ENCODE results near the gene RO60. TPM values are rescaled to one million over a fixed set of nuclear protein-coding genes. Genes with fewer than 3 reads are reported as not detected.

The RO60 gene
- total RNA-seq, 4 donors from 2014 or later = 11.6 to 67.2 (median 62.4) TPM

DNA sequence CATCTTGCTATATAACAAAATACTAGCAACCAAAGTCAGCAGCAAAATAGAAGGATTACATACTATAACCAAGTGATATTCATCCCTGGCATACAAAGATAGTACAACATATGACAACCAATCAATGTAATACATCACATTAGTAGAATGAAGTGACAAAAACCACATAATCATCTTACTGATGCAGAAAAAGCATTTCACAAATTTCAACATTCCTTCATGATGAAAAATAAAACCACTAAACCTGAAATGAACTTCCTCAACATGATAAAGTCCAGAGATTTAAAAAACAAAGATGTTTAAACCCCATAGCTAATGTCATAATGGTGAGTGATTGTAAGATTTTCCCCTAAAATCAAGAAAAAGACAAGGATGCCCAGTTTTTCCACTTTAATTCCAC, 18.6 kb downstream of the RO60 start:
- peaks cover 0 to 3% of the 10 kb centered on the region in 2 donors for H3K9me3 ChIP-seq
- no peak overlapping the region for H3K4me3 ChIP-seq

DNA sequence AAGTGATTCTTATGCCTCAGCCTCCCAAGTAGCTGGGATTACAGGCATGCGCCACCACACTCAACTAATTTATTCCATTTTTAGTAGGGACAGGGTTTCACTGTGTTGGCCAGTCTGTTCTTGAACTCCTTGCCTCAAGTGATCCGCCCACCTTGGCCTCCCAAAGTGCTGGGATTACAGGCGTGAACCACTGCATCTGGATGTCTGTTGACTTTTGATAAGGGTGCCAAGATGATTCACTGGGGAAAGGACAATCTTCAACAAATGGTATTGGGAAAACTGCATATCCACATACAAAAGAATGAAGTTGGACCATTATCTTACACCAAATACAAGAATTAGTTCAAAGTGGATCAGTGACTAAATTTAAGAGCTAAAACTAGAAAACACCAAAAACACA, 19.8 kb downstream of the RO60 start:
- intact Hi-C loops (cut with DNase I; ENCODE audit: low total_unique reads) = no loop called here
- 89% methylated on average over 3 of the region's 3 CpGs; no CpG with 5 or more reads in 1 of the 2 donors for WGBS, 2 donors (ENCODE audit: low coverage in 1 of 2)
- Histone ChIP-seq H3K36me3 (peaks cover 0 to 62% (median 19%) of the 10 kb centered on the region in 4 donors), H3K4me1 (no peaks in the 10 kb centered on the region), H3K27me3 (no peaks in the 10 kb centered on the region), H3K4me3 (no peak overlapping the region), H3K9me3 (peaks cover 0 to 3% of the 10 kb centered on the region in 2 donors), H3K27ac (no peak overlapping the region)
- in situ Hi-C loops (cut with MboI; ENCODE audit: low pct_ligation_motif_present in 1 of 4, low pct_unique_long_range_greater_than_20kb in 1 of 4, low sequenced_read_pairs in 3 of 4) = no loop called here
- no peak for DNase-seq
- TF ChIP-seq EP300 (IDR thresholded peaks at IDR 0.05; ENCODE audit: low read depth) (no peak), POLR2A (IDR thresholded peaks at IDR 0.05) (no peak), POLR2AphosphoS5 (IDR thresholded peaks at IDR 0.05) (no peak)
- TF ChIP-seq, protein P1, sequence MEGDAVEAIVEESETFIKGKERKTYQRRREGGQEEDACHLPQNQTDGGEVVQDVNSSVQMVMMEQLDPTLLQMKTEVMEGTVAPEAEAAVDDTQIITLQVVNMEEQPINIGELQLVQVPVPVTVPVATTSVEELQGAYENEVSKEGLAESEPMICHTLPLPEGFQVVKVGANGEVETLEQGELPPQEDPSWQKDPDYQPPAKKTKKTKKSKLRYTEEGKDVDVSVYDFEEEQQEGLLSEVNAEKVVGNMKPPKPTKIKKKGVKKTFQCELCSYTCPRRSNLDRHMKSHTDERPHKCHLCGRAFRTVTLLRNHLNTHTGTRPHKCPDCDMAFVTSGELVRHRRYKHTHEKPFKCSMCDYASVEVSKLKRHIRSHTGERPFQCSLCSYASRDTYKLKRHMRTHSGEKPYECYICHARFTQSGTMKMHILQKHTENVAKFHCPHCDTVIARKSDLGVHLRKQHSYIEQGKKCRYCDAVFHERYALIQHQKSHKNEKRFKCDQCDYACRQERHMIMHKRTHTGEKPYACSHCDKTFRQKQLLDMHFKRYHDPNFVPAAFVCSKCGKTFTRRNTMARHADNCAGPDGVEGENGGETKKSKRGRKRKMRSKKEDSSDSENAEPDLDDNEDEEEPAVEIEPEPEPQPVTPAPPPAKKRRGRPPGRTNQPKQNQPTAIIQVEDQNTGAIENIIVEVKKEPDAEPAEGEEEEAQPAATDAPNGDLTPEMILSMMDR (IDR thresholded peaks at IDR 0.05) = no peak

More for the DNA sequence above, 18.6 kb downstream of the RO60 start:
- DNase-seq = no peak
- in situ Hi-C loops (cut with MboI; ENCODE audit: low pct_ligation_motif_present in 1 of 4, low pct_unique_long_range_greater_than_20kb in 1 of 4, low sequenced_read_pairs in 3 of 4) = no loop called here
- Histone ChIP-seq H3K36me3 (peaks cover 0 to 57% (median 16%) of the 10 kb centered on the region in 4 donors), H3K4me1 (no peaks in the 10 kb centered on the region), H3K27me3 (no peaks in the 10 kb centered on the region), H3K27ac (no peak overlapping the region)
- no peak for TF ChIP-seq EP300 (IDR thresholded peaks at IDR 0.05; ENCODE audit: low read depth)
- TF ChIP-seq, protein P1 (IDR thresholded peaks at IDR 0.05) = no peak
- no peak for TF ChIP-seq POLR2AphosphoS5 (IDR thresholded peaks at IDR 0.05)
- TF ChIP-seq POLR2A (IDR thresholded peaks at IDR 0.05) = no peak
- intact Hi-C loops (cut with DNase I; ENCODE audit: low total_unique reads) = no loop called here

DNA sequence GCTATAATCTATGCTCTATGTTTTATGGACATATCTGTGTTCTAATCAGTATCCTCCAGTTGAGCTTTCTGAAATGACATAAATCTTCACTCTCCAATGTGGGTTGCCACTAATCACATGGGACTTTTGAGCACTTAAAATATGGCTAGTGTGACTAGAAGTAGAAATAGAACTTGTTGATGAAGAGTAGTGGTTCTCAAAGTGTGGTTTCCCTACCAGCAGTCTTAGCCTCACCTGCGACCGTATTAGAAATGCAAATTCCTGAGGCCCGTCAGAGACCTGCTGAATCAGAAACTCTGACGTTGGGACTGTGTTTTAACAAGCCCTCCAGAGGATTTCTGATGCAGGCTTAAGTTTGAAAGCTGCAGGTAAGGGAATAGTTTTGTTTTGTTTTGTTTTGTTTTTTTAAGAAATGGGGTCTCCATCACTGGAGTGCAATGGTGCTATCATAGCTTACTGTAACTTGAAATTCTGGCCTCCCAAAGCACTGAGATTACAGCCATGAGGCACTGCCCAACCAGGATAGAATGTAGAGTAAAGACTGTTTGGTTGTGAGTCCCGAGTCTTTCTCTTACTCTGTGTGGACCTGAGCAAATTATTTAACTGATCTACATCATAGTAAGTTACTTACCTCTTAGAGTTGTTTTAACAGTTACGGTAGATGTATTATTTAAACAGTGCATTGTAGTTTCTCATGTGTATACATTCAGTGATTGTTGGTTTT, 24.1 kb downstream of the RO60 start:
- Histone ChIP-seq H3K36me3 (peaks cover 0 to 49% (median 22%) of the 10 kb centered on the region in 4 donors), H3K27ac (no peak overlapping the region), H3K27me3 (no peaks in the 10 kb centered on the region), H3K4me3 (no peak overlapping the region), H3K9me3 (no peaks in the 10 kb centered on the region), H3K4me1 (no peaks in the 10 kb centered on the region)
- DNase-seq = no peak
- 80 to 89% methylated on average over 4 to 6 of the region's 6 CpGs for WGBS, 2 donors (ENCODE audit: low coverage in 1 of 2)
- TF ChIP-seq POLR2AphosphoS5 (IDR thresholded peaks at IDR 0.05) (no peak), POLR2A (IDR thresholded peaks at IDR 0.05) (no peak), EP300 (IDR thresholded peaks at IDR 0.05; ENCODE audit: low read depth) (no peak)
- TF ChIP-seq, protein P1 (IDR thresholded peaks at IDR 0.05) = no peak
- in situ Hi-C loops (cut with MboI; ENCODE audit: low pct_ligation_motif_present in 1 of 4, low pct_unique_long_range_greater_than_20kb in 1 of 4, low sequenced_read_pairs in 3 of 4) = no loop called here
- intact Hi-C loops (cut with DNase I; ENCODE audit: low total_unique reads) = no loop called here

DNA sequence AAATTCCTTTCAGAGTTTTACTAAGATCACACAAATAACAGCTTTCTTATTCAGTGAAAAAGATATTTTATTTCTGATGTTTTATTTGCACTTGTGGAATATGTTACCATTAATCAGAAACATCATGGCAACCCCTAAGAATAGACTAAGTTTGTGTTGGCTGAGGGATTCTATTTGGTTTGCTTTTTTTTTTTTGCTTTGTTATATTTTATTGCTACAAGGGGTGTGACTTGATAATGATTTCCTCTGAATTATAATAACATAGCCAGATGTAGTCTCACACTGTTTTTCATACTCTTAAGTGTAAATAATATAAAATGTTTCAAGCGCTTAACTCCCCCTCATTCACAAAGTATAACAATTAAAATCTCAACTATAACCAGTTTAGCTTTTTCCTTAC, 25.9 kb downstream of the RO60 start:
- no peaks in the 10 kb centered on the region for H3K27me3 ChIP-seq
- no peaks in the 10 kb centered on the region for H3K9me3 ChIP-seq
- TF ChIP-seq POLR2A (IDR thresholded peaks at IDR 0.05) (no peak), EP300 (IDR thresholded peaks at IDR 0.05; ENCODE audit: low read depth) (no peak), POLR2AphosphoS5 (IDR thresholded peaks at IDR 0.05) (no peak)
- TF ChIP-seq, protein P1 (IDR thresholded peaks at IDR 0.05) = no peak
- WGBS, 2 donors (ENCODE audit: low coverage in 1 of 2) = 65 to 68% methylated on average over 1 of the region's 1 CpG
- H3K36me3 ChIP-seq = peaks cover 0 to 39% (median 19%) of the 10 kb centered on the region in 4 donors
- in situ Hi-C loops (cut with MboI; ENCODE audit: low pct_ligation_motif_present in 1 of 4, low pct_unique_long_range_greater_than_20kb in 1 of 4, low sequenced_read_pairs in 3 of 4) = no loop called here
- intact Hi-C loops (cut with DNase I; ENCODE audit: low total_unique reads) = no loop called here
- no peaks in the 10 kb centered on the region for H3K4me1 ChIP-seq
- H3K27ac ChIP-seq = no peak overlapping the region
- H3K4me3 ChIP-seq = no peak overlapping the region
- DNase-seq = no peak

Measured in transverse colon (tissue), 4 donors.